Hepatocyte (in vitro differentiated cells): ENCODE measurements around the gene TMCO4.

Source experiments
- CTCF ChIP-seq: fragments of 200-600 bp; sonication (generic); IDR thresholded peaks from 2 replicates; pipeline ENCODE4 v1.5.1; 2016; ENCODE audit warnings: antibody characterized with exemption, mild to moderate bottlenecking; ENCODE audit not compliant: poor library complexity
- EZH2 ChIP-seq: fragments of 200-600 bp; sonication (generic); IDR thresholded peaks from 2 replicates; pipeline ENCODE4 v1.6.1; 2016; ENCODE audit warnings: antibody characterized with exemption, mild to moderate bottlenecking, borderline replicate concordance
- EZH2phosphoT487 ChIP-seq: fragments of 200-600 bp; sonication (generic); IDR thresholded peaks from one replicate; pipeline ENCODE4 v1.6.1; 2018; ENCODE audit warnings: antibody characterized with exemption, mild to moderate bottlenecking, low read depth, moderate library complexity; ENCODE audit not compliant: unreplicated experiment, severe bottlenecking

- TF ChIP-seq CTCF (no peak), EZH2phosphoT487 (no peak), EZH2 (no peak)
Measured at GRCh38 chr1:19813643-19813960, 13.9 kb upstream of the TMCO4 start.
